ENCODE measurements around the gene UBA7. TPM values are rescaled to one million over a fixed set of nuclear protein-coding genes. Genes with fewer than 3 reads are reported as not detected.

UBA7 gene
- total and polyA plus RNA-seq, 2 of the 8 experiments (the other 6 are each of a cell fraction or from before 2014, with no cell fraction given) = 0.34 to 0.65 TPM

DNA sequence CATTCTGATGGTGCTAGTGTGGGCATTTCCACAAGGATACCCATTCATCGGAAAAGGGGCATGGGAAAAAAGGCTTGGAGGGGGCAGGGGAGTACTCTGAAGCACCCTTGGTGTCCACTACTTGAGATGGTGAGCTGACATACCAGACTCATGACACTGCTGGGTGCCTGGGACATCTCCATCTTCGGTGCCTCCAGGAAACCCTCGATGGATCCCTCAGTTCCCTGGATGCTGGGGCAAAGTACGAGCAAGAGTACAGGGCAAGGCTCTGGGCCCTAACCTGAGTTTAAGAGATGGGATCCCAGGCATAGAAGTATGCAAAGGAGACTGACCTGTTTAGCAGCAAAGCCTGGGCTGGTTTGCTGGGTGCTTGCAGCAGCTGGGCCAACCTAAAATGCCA lies 22.2 kb downstream of the UBA7 start:
- H3K9me3 ChIP-seq (ENCODE audit: insufficient read depth in 2 of 2, low read depth in 1 of 2, low read length in 1 of 2) = no peaks in the 10 kb centered on the region
- H3K79me2 ChIP-seq (ENCODE audit: control insufficient read depth in 1 of 2, insufficient read depth in 2 of 2, low read length in 2 of 2) = no peaks in the 10 kb centered on the region
- no peak overlapping the region for H4K91ac ChIP-seq (replicated peaks; ENCODE audit: insufficient read length, low read length)
- no peak overlapping the region for H2BK20ac ChIP-seq (ENCODE audit: low read length)
- H3K27ac ChIP-seq (ENCODE audit: low read depth, low read length) = no peak overlapping the region
- H3K18ac ChIP-seq (ENCODE audit: extremely low read depth, low read length) = no peak overlapping the region
- no peak overlapping the region for H2BK12ac ChIP-seq (ENCODE audit: low read depth, low read length)
- peaks cover 0 to 2% of the 10 kb centered on the region in 2 experiments for H4K20me1 ChIP-seq (replicated peaks in 1 of 2; ENCODE audit: control insufficient read depth in 1 of 2, insufficient read depth in 2 of 2, low read length in 2 of 2)
- H3K23me2 ChIP-seq (ENCODE audit: low read depth, low read length) = 0 out of 2 replicates have a peak, but pooled peaks cover 3% of the 10 kb centered on the region
- no peak overlapping the region for H3K14ac ChIP-seq (ENCODE audit: insufficient read length)
- H3K9ac ChIP-seq (replicated peaks in 1 of 4; ENCODE audit: extremely low read depth in 1 of 4, low read depth in 3 of 4, low read length in 3 of 4) = no peak overlapping the region
- peaks cover 0 to 2% (median 0%) of the 10 kb centered on the region in 4 experiments; a peak in 2 of 7 replicates for H3K27me3 ChIP-seq (replicated peaks in 1 of 4; ENCODE audit: control insufficient read depth in 3 of 4, extremely low read depth in 1 of 4, insufficient read depth in 3 of 4, low read length in 3 of 4)
- FAIRE-seq = no peak
- H2AFZ ChIP-seq (ENCODE audit: low read length) = no peak overlapping the region
- H3K56ac ChIP-seq (replicated peaks; ENCODE audit: insufficient read length, low read depth, low read length) = no peak overlapping the region
- WGBS, 2 experiments (ENCODE audit: extremely low coverage in 1 of 2, insufficient coverage in 1 of 2, insufficient read length in 1 of 2, insufficient replicate concordance in 2 of 2, low coverage in 1 of 2, low lambda C conversion rate in 2 of 2, missing lambda C conversion rate in 1 of 2) = 92% methylated on average over 4 of the region's 4 CpGs; no CpG with 5 or more reads in 1 of the 2 experiments
- no peaks in the 10 kb centered on the region for H3K79me1 ChIP-seq (ENCODE audit: low read depth, low read length)
- peaks cover 0 to 5% (median 2%) of the 10 kb centered on the region in 4 experiments; a peak in 2 of 7 replicates for H3K4me1 ChIP-seq (replicated peaks in 1 of 4; ENCODE audit: control insufficient read depth in 3 of 4, insufficient read depth in 4 of 4, low read length in 3 of 4)
- H4K8ac ChIP-seq (ENCODE audit: extremely low read depth, insufficient read depth, low read length) = no peak overlapping the region
- H3K36me3 ChIP-seq (ENCODE audit: control insufficient read depth in 2 of 4, insufficient read depth in 4 of 4, low read length in 3 of 4) = no peaks in the 10 kb centered on the region
- H4K5ac ChIP-seq (ENCODE audit: insufficient read length, low read depth, low read length) = no peak overlapping the region
- H3K23ac ChIP-seq (ENCODE audit: insufficient read length) = no peak overlapping the region
- DNase-seq (ENCODE audit: low read depth in 1 of 2, low spot score in 2 of 2) = no peak
- ChIA-PET POLR2A (ENCODE audit: partially characterized antibody) (interaction anchor here (0.6 kb wide), 1 partner anchor 15 kb away, joined by 3 read pairs; no protein-coding TSS in a partner anchor), CTCF (ENCODE audit: partially characterized antibody) (interaction anchor here (0.9 to 1.3 kb wide), 2 partner anchors 10 to 138 kb away, joined by 3 to 4 read pairs; partner anchors contain the start of gene MON1A)
- H3K4me2 ChIP-seq (ENCODE audit: insufficient read depth in 1 of 2, low read depth in 2 of 2, low read length in 2 of 2) = no peak overlapping the region
- no peak overlapping the region for H2BK5ac ChIP-seq (ENCODE audit: low read depth, low read length)
- H2AK5ac ChIP-seq (ENCODE audit: low read depth, low read length) = no peak overlapping the region
- H3K4ac ChIP-seq (replicated peaks; ENCODE audit: insufficient read length, low read depth, low read length) = no peak overlapping the region
- H3K4me3 ChIP-seq (ENCODE audit: extremely low read depth in 1 of 4, insufficient read depth in 2 of 4, low read depth in 3 of 4, low read length in 4 of 4) = no peak overlapping the region
- H2BK15ac ChIP-seq (ENCODE audit: low read length) = 0 out of 2 replicates have a peak overlapping the region, but pooled peaks have one; percentile 13
- no peak overlapping the region for H2BK120ac ChIP-seq (replicated peaks; ENCODE audit: low read depth, low read length)
- TF ChIP-seq SIN3A (conservative IDR thresholded peaks at IDR 0.05 in 1 of 2, IDR thresholded peaks at IDR 0.05 in 1 of 2; ENCODE audit: low read depth in 1 of 2, low read length in 2 of 2) (no peak), FOSL1 (IDR thresholded peaks at IDR 0.05; ENCODE audit: insufficient read depth, low read depth, low read length) (no peak), MAFK (IDR thresholded peaks at IDR 0.05; ENCODE audit: low read depth, low read length) (no peak), CREB1 (IDR thresholded peaks at IDR 0.05) (no peak), RXRA (IDR thresholded peaks at IDR 0.05; ENCODE audit: insufficient read depth, low read depth, low read length) (no peak), SP1 (IDR thresholded peaks at IDR 0.05; ENCODE audit: low read depth, low read length) (no peak), CBX5 (IDR thresholded peaks at IDR 0.05; ENCODE audit: low read depth, low read length) (no peak), PHF8 (conservative IDR thresholded peaks at IDR 0.05; ENCODE audit: low read depth, low read length) (no peak), NANOG (IDR thresholded peaks at IDR 0.05; ENCODE audit: insufficient read depth, low read depth, low read length, poor library complexity, severe bottlenecking) (no peak), ZNF274 (IDR thresholded peaks at IDR 0.05; ENCODE audit: borderline replicate concordance, extremely low read depth, low read length) (no peak)
- TF ChIP-seq, protein P1, sequence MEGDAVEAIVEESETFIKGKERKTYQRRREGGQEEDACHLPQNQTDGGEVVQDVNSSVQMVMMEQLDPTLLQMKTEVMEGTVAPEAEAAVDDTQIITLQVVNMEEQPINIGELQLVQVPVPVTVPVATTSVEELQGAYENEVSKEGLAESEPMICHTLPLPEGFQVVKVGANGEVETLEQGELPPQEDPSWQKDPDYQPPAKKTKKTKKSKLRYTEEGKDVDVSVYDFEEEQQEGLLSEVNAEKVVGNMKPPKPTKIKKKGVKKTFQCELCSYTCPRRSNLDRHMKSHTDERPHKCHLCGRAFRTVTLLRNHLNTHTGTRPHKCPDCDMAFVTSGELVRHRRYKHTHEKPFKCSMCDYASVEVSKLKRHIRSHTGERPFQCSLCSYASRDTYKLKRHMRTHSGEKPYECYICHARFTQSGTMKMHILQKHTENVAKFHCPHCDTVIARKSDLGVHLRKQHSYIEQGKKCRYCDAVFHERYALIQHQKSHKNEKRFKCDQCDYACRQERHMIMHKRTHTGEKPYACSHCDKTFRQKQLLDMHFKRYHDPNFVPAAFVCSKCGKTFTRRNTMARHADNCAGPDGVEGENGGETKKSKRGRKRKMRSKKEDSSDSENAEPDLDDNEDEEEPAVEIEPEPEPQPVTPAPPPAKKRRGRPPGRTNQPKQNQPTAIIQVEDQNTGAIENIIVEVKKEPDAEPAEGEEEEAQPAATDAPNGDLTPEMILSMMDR (IDR thresholded peaks at IDR 0.05; ENCODE audit: control extremely low read depth in 1 of 3, insufficient read depth in 1 of 3, low read depth in 1 of 3, low read length in 3 of 3) = no peak
